NCI-H345 (cell line): ENCODE data around the gene OXNAD1.

Source experiments
- DNase-seq: peaks from one replicate; lab custom pipeline; 2025; lab: John Stamatoyannopoulos, UW

The OXNAD1 gene, protein sequence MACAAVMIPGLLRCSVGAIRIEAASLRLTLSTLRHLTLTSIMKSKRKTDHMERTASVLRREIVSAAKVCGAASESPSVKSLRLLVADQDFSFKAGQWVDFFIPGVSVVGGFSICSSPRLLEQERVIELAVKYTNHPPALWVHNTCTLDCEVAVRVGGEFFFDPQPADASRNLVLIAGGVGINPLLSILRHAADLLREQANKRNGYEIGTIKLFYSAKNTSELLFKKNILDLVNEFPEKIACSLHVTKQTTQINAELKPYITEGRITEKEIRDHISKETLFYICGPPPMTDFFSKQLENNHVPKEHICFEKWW

DNA sequence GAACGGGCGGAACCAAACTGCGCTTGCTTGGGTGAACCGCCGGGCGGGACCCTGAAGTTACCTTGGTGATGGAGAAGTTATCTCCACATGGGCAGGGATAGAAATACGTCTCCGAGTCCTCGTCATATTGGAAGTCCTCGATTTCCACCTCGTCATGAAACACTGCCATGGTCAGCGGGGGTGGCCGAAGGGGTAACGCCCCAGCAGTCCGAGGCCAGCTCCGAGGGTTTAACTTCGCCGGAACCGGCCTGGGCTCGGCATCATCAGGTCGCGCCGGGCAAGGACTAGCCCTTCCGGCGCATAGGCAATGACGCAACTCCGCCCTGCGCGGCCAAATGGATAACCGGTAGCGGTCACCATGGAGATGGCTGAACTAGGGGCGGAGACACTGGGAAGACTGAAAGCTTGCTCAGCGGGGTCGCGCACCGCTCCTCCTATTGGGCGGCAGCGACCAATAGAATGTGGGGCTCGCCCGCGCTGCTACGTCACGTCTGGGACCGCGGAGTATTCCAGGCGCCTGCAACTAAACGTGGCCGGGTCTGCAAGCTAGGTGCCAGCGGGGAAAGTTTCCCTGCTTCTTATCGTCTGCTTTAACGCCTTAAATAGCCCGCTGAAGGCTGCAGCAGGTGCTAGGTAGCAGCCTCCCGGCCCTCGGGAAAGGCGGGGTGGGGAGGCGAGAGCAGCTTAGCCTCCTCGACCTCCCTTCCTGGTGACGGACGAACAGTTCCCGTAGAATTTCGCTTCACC lies at the start of gene OXNAD1, which contains the start of gene DPH3:
OXNAD1 (plus strand) TSS at position 505 of the 747 bp plus-strand sequence. CDS start 5,741 bp downstream, outside the sequence.
DPH3 (minus strand) TSS at position 236 of the 747 bp plus-strand sequence; CDS start at position 169, 67 bp downstream.
- DNase-seq, result peak; percentile 98

DNA sequence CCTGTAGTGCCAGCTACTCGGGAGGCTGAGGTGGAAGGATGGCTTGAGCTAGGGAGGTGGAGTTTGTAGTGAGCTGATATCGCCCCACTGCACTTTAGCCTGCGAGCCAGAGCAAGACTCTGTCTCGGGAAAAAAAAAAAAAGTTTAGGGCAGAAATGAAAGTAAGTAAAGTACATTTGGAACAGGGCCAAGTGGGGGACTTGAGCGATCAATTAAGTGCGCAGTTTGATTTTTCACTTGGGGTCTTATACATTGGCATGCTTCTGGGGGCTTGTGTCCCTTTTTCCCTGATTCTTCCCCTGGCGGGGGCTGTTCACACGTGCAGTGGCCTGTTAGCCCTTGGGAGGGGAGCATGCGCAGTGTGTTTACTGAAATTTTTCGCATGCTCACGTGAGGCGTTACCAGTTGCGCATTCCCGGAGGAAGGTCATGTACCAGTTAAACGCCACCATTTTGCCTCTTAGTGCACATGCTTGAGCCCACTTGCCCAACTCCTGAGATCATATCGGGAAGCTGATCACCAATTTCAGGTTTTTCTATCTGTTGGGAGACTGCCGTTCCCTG lies 48.6 kb upstream of the OXNAD1 start:
- DNase-seq, result no peak

DNA sequence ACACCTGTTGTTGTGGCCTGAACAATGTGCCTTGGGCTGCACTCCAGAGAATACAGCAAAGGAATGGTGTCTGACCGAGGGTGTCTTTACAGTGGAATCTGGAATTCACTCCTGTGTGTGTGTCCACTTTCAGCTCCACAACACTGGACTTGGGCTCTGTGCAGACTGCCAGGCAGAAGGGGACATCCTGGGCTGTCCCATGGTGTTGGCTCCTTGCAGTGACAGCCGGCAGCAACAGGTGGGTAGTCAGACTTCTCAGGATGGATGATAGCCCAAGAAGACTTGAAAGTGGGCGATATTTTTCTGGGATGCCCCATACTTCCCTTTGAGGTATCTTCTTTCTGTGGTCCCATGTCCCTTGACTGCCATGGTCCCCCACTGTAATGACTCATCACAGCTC lies 45.2 kb upstream of the OXNAD1 start:
- DNase-seq, result no peak

DNA sequence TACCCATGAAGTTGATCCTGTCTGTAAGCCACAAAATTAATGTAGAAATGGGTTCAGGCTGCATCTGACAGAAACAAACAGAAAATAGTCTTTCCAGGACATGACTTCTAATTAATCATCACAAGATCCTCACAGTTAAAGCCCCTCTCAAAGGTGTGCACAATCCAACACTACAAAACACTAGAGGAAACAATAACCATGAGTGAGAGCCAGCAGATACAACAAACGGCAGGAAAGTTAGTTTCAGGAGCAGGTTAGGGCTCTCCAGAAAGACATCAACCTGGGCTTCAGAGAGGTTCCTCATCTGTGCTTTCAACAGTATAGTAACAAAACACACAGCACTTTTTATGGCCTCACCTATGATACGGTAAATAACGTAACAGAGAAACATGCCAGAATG lies 43.0 kb upstream of the OXNAD1 start:
- no peak for DNase-seq

DNA sequence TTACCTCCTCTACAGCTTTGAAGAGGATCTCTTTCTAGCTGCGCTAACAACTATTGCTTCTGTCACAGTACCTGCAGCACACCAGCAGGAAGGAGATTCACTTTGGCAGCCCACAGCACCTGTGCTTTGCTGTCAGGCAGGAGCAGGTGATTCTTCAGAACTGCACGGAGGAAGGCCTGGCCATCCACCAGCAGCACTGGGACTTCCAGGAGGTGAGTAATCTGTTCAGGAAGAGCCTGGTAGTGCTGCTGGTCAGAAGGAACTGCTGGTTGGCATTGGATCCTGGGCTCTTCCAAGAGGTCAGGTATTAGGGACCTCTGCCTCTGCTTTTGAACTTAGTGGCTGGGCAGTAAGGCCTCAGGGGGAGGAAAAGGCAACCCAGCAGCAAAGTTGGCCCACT lies 42.5 kb upstream of the OXNAD1 start:
- no peak for DNase-seq

DNA sequence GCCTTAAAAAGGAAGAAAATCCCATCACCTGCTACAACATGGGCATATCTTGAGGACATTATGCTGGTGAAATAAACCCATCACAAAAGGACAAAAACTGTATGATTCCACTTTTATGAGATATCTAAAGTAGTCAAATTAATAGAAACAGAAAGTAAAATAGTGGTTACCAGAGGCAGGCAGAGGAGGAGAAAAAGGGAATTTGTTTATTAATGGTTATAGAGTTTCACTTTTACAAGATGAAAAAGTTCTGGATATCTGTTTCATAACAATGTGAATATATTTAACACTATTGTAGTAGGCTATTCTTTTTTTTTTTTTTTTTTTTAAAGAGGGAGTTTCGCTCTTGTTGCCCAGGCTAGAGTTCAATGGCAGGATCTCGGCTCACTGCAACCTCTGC lies 40.7 kb upstream of the OXNAD1 start:
- no peak for DNase-seq

DNA sequence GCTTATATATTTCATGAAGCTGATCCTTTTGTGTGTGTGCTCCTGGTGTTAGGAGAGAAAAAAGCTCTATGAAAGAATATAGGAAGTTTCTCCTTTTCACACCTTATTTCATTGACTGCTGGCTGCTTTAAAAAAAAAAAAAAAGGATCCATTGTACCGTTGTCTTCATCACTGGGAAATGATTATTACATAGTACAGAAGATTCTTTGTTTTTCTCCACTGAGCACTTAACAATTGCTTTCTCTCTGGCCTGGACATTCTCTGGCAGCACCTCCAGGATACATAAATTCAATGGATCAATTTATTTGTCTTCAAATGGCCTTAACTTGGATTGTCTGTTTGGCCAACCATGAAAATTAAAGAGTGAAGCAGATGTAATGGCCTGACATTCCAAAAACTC lies 37.4 kb upstream of the OXNAD1 start:
- DNase-seq, result no peak

DNA sequence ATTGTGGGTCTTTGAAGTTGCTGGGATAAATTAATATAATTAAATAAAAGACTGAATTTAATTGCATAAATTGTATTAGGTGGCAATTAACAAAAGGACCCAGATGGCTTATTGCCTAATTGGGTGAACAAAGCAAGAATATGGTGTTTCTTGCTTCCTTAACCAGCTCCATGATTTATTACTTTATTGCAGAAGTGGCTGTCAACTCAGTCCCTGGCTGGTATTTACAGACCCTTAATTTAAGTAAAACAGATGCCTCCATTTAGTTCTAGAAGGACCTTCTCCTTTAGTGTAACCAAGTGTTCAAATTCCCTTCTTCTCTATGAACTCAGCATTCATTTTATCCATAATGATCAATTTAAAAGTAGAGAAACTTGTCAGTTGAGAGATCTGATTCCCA lies 35.3 kb upstream of the OXNAD1 start:
- no peak for DNase-seq

DNA sequence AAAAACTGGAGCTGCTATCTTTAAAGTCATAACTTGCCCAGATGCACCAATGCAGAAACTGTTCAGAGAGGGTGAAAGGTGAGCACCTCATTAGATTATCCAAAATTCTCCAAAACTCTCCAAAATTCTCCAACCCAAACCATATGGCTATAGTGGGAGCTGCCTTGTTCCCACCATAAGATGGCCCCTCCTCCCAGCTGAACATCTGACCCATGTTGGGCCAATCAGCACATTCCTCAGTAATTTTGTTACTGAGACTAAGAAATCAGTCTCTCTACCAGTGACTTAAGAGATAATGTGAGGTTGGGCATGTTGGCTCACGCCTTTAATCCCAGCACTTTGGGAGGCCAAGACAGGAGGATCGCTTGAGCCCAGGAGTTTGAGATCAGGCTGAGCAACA lies 33.0 kb upstream of the OXNAD1 start:
- no peak for DNase-seq

DNA sequence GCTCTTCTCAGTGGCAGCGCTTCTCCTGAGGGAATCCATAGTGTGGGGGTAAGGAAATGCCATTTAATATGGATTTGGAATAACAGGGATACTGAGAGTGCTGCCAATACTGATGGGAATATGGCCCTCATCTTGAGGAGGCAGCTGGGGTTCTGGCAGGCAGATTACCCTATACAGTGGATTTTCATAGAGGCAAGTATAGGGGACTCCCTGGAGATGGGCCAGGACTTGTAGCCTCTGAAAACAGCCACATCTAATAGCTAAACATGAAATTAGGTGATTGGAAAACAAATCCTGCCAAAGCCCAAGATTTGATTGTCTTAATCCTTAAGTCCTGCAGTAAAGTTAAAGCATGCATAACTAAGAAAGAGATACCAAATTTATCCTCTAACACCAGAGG lies 31.2 kb upstream of the OXNAD1 start:
- DNase-seq, result no peak

DNA sequence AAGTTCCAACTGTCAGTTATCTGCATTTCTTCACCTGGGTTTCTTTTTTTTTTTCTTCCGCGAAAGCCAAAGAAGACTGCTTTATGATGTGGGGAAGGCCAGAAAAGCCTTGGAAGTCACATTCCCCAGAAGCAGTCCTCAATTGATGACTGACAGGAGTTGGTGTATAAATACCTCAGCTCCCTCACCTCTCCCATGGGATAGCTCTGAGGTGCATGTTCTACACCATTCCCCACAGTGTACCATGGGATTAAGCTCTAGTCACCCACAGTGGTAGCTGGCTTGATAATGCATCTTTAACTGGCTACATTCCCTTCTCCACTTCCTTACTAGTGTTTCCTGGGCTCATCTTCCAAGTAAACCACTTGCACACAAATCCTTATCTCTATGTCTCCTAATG lies 30.7 kb upstream of the OXNAD1 start:
- DNase-seq, result no peak

DNA sequence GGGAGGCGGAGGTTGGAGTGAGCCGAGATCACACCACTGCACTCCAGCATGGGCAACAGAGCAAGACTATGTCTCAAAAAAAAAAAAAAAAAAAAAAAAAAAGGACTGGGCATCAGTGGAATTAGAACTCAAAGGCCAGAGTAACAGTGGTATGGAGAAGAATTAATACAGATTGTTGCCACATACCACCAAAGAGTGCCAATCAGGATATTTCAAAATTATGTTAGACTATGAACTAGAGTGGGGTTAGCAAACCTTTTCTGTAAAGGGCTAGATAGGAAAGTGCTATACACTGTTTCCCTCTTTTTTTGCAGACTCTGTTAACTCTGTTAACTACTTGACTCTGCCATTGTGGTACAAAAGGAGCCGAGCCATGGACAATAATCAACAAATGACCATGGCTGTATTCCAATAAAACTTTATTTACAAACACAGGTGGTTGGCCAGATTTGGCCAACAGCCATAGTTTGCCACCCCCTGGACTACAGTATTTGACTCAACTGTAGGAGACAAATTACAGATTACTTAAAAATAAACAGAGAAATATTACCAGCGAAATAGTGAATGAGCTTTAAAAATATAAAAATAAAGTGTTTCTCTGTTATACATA lies 28.9 kb upstream of the OXNAD1 start:
- DNase-seq, result no peak

DNA sequence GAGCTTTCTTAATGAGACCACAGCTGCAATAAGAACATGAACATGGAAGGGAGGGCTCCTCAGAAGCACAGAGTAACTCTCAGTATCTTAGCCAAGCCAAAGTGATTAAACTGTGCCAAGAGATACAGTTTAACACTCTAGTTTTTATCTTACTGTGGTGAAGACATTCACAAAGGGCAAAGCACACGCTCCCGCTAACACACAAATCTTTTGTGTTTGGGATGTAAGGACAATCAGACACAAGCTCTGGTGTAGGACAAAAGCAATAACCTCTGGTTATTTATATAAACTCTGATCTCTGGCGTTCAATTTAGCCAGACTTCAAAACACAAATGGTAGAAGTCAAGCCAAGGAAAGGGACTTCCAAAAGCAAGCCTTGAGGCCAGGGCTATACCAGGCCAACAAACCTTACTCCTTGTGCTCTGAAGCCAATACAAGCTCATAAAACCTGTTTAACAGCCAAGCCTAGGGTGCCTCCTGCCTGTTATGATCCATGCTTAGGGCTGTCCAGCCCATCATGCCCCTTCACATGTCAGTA lies 28.1 kb upstream of the OXNAD1 start:
- no peak for DNase-seq

DNA sequence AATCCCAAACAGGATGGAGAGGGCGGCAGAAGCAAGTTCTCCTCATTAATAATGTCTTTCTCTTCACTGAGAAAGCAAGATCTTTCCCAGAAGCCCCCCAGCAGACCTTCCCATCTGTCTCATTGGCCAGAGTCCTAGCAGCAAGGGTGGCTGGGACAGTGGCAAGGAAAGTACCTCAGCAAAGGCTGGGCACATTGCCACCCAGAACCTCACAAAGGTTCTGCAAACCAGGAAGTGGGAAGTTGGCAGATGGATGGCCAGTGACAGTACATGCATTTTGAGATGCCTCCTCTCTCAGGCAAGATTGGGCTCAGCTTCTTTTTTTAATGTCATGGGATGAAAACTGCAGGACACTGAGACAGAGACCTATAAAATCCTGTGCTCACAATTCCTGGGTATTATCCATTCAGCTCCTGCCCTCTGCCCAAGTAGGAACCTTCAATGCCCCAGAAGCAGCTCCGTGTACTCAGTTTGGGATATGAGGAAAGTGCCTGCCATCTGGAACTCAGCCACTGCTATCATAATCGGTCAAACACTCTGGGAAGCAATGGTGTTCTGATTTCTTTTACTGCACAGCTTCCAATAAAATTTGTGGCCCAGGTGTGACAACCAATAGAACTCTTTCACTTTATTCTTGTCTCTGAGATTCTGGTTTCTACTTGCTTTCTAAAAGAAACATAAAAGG lies 25.8 kb upstream of the OXNAD1 start:
- DNase-seq, result no peak

DNA sequence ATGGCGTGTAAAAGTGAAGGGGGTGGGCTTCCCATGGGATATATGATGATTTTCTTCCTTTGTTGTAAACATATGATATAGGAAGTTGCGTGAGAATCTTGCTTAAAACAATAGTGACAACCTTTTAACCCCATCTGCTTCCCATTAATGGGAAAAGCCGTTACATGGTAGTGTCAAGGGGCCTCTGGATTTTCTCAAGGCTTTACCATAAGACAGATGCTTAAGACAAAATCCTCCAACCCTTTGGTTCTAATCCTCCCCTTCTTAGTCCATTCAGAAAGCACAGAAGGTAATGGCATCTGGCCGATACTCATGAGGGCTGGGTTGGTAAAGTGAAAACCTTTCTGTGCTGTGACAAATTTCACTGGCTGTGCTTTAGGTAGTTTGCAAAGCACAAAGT lies 25.2 kb upstream of the OXNAD1 start:
- DNase-seq, result no peak

DNA sequence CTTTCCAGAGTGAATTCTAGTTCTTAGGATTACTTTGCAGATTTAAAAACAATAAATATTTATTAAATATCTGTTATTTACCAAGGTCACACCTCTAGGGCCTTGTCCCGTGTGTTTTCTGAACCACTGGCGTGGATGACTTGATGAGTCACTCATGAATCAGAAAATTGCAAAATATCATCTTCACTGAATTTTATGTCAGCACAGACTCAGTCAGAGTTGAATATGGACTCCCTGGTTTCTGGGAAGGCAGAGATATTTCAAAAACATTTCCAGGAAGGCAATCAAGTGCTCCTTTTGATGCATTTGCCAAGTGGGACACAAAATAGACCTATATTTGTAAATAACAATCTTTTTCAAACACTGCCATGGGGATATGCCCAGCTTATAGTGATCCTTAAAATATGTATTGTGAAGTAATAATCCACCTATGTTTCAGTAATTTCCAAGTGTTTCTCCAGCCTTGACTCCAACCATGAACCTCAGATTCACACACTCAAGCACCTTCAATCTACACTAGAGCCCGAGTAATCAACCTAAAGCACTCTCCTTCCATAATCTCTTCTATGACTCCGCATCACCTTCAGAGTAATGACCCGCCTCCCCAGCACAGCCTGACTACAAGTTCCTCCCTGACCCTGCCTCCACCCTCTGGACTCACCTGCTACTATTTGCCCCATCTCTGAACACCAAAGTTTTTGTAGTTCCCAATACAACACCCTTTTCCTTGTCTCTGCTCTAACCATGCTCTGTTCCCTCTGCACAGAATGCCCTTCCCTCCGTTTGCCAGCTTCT lies 24.6 kb upstream of the OXNAD1 start:
- no peak for DNase-seq

DNA sequence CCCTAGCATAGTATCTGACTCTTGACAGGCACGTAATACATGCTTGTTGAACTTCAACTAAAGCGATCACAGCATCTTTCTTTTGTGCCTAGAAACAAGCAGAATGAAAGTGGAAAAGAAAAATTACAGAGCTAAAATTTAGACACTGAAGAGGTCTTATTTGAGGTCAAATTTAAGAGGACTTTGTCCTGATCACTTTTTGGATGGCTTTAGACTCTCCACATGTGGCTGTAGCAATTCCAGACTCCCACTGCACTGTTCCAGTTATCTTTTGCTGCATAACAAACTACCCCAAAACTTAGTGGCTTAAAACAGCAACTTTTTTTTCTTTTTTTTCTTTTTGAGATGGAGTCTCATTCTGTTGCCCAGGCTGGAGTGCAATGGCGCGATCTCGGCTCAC lies 23.8 kb upstream of the OXNAD1 start:
- no peak for DNase-seq

DNA sequence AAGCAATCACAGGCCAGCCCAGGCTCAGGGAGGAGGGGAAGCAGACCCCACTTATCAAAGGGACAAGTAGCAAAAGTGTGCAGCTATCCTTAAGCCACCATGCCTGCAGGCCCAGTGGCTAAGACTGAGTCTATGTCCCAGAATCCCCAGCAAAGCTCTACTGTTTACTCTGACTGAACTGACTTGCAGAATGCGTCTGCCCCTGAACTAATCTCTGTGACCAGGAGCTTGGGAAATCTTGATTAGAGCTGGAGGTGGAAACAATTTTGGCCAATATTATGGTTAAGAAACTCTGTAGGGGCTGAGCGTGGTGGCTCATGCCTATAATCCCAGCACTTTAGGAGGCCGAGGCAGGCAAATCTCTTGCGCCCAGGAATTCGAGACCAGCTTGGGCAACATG lies 22.8 kb upstream of the OXNAD1 start:
- DNase-seq, result no peak

DNA sequence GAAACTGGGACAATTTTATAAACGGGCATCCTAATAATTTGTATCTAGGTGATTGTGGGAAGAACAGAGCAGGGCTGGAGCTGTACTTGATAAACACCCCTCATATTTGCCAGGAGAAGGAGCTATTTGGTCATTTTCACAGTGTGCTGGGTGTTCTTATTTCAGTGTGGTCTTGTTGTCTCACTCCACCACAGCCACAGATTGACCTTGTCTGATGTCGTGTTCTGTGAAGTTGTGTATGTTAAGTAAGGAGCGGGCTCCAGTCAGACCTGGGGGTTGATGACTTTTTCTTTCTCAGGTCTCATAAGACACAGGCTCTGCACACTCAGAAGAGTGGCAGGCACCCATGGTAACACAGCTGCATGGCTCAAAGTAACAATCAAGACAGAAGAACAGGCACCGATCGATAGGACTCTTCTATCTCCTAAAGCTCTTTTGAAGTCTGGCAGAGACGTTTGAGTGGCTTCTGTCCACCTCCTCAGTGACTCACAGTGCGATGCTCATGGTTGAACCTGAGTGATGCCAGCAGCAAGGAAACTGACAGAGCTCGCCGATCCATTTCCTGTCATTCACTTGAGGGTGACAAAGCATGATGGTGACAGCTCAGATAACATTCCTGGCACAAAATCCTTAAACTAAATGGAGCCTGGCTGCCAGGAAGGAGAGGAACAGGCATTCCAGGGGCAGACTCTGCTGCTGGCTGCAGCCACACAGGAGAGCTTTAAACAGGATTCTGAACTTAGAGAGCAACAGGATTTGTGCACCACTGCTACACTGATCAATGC lies 21.1 kb upstream of the OXNAD1 start:
- DNase-seq, result no peak

DNA sequence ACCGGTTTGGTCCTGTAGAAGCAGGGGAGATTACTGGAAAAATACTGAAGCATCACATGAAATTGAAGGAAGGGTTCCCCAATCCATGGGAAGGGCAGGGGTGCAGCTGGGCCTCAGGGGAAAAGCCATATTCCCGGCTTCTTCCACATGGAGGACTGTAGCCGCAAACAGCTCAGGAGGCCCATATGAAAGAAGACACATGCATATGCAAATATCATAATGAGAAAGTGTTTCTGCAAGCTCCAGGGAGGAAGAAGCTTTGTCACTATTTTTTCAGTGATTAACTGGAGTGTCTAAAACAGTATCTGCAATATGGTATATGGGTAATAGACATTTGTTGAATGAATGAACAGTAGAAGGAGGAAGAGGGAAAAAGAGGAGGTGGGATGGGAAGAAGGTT lies 19.4 kb upstream of the OXNAD1 start:
- DNase-seq, result no peak
